Thoracic aorta (tissue), 2 donors: ENCODE data around the gene GBP1. TPM values are rescaled to one million over a fixed set of nuclear protein-coding genes. Genes with fewer than 3 reads are reported as not detected.
A peak's percentile ranks its signal among the peaks of the same experiment; 100 is the strongest.

Experiments
- ATAC-seq: fragments of 150-250 bp; one replicate; pipeline ENCODE4 v1.8.0; 2017; ENCODE audit warnings: low read depth; ENCODE audit not compliant: insufficient number of reproducible peaks, low FRiP score
- DNase-seq: peaks from one replicate; pipeline ENCODE4 v3.0.0-alpha.2; 2020; ENCODE audit warnings: low spot score
- H3K27ac ChIP-seq, 2 donors: fragments of 200-600 bp; sonication (generic); 1 replicate in 1 of 2; 2 replicates in 1 of 2; pipeline ENCODE4 v1.5.1; 2016; ENCODE audit warnings: mild to moderate bottlenecking in 2 of 2, moderate library complexity in 2 of 2
- H3K27me3 ChIP-seq: fragments of 200-600 bp; sonication (generic); replicated peaks from 2 replicates; pipeline ENCODE4 v1.6.0; 2016; ENCODE audit warnings: mild to moderate bottlenecking; ENCODE audit not compliant: insufficient read depth
- H3K36me3 ChIP-seq: fragments of 200-600 bp; sonication (generic); one replicate; pipeline ENCODE4 v1.5.1; 2016
- H3K4me1 ChIP-seq, 2 donors: fragments of 200-600 bp; sonication (generic); 1 replicate in 1 of 2; 2 replicates in 1 of 2; pipeline versions ENCODE4 v1.5.1 to v1.6.0; 2016; ENCODE audit warnings: low read depth in 2 of 2, mild to moderate bottlenecking in 1 of 2; ENCODE audit not compliant: control insufficient read depth in 1 of 2
- H3K4me3 ChIP-seq: fragments of 200-600 bp; sonication (generic); 2 replicates; pipeline ENCODE4 v1.5.1; 2016; ENCODE audit warnings: mild to moderate bottlenecking
- H3K9me3 ChIP-seq: fragments of 200-600 bp; sonication (generic); 2 replicates; pipeline ENCODE4 v1.5.1; 2016
- total RNA-seq, 2 donors: library from RNA; depleted of rRNA; stranded (reverse); fragments of >200 nt; gene quantifications; one replicate each; pipeline versions ENCODE4 v1.1.0 to v1.2.3, GENCODE V29; 2016
- TF ChIP-seq, protein P1 (sequence below): fragments of 200-600 bp; sonication (generic); IDR thresholded peaks from one replicate; pipeline ENCODE4 v1.5.1; 2019; ENCODE audit warnings: antibody characterized with exemption

GBP1 gene
- total RNA-seq, 2 donors from 2014 or later: 26.4 to 68.9 TPM

GRCh38 chr1:89005286-89006151, 59.5 kb downstream of the GBP1 start:
- DNase-seq (no peak), ATAC-seq (peak; percentile 88)
- no peaks in the 10 kb centered on the region for H3K9me3 ChIP-seq
- no peaks in the 10 kb centered on the region for H3K27me3 ChIP-seq
- peak overlapping the region; percentile 49 to 55 for H3K27ac ChIP-seq
- H3K36me3 ChIP-seq: peaks cover 19% of the 10 kb centered on the region
- H3K4me3 ChIP-seq: no peak overlapping the region
- TF ChIP-seq, protein P1, sequence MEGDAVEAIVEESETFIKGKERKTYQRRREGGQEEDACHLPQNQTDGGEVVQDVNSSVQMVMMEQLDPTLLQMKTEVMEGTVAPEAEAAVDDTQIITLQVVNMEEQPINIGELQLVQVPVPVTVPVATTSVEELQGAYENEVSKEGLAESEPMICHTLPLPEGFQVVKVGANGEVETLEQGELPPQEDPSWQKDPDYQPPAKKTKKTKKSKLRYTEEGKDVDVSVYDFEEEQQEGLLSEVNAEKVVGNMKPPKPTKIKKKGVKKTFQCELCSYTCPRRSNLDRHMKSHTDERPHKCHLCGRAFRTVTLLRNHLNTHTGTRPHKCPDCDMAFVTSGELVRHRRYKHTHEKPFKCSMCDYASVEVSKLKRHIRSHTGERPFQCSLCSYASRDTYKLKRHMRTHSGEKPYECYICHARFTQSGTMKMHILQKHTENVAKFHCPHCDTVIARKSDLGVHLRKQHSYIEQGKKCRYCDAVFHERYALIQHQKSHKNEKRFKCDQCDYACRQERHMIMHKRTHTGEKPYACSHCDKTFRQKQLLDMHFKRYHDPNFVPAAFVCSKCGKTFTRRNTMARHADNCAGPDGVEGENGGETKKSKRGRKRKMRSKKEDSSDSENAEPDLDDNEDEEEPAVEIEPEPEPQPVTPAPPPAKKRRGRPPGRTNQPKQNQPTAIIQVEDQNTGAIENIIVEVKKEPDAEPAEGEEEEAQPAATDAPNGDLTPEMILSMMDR: no peak
- peaks cover 4 to 6% of the 10 kb centered on the region in 2 donors for H3K4me1 ChIP-seq

Other genes with a start within 250 kb of the GBP1 start
- gene GTF2B, start 173.6 kb downstream of the GBP1 start, total RNA-seq: 10 to 100 TPM; 17.3 to 27.4 TPM
- 10 to 100 TPM; 16.7 to 24.8 TPM for gene KYAT3, start 72.6 kb downstream of the GBP1 start, total RNA-seq
- 10 to 100 TPM; 17.6 to 26.2 TPM for gene RBMXL1, start 72.6 kb downstream of the GBP1 start, total RNA-seq
- gene GBP3, start 42.3 kb downstream of the GBP1 start, total RNA-seq: 10 to 100 TPM; 44.7 to 51.9 TPM
- gene GBP2, start 60.9 kb upstream of the GBP1 start, total RNA-seq: 10 to 100 TPM; 79.7 to 89.5 TPM
- gene GBP7, start 110.8 kb upstream of the GBP1 start, total RNA-seq: under 1 TPM in 1 of 2 donors, not detected in 1; 0.21 TPM
- 10 to 100 TPM in 1 of 2 donors, 1 to 10 TPM in 1; 5.8 to 20.2 TPM for gene GBP4, start 133.7 kb upstream of the GBP1 start, total RNA-seq
- gene GBP5, start 207.7 kb upstream of the GBP1 start, total RNA-seq: 10 to 100 TPM in 1 of 2 donors, 1 to 10 TPM in 1; 7.3 to 15.8 TPM